NCI-H510A (cell line): ENCODE data around the gene CCBE1.
A peak's percentile ranks its signal among the peaks of the same experiment; 100 is the strongest.

Source experiments
- DNase-seq: peaks from one replicate; lab custom pipeline; 2025; lab: John Stamatoyannopoulos, UW

The CCBE1 gene

DNA sequence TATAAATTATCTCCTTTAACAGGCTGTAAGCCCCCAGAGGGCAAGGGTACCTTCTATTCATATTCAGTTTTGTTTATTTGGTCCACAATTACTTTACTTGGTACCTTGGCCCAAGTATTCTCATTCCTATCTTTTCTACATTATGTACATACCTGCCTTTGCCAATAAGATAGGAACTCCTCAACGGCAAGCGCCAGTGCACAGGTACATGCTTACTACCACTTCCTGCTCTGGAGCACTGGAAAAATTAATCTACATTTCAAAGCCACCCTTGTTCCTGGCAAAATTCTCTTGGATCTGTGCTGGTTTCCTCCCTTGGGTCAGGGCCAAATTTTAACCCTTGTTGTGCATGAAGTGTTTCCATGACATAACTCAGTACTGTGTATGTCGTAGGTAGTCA lies 303.8 kb downstream of the CCBE1 start:
- no peak for DNase-seq

DNA sequence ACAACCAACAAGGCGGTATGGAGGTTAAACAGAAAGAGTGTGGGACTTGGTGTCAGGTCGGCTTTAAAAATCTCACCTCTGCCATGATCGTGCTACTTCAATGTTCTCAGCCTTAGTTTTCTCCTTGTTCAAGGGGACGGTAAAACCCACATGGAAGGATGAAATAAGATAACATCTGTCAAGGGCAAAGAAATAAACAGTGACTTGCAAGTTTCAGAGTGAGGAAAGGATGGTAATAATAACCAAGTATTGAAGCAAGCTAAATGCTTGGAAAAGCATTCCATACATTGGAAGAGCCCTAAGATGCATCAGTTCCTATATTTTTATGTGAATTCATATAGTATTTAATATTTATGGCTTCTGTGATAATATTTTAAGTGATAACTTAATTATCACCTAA lies 308.4 kb downstream of the CCBE1 start:
- DNase-seq: no peak

DNA sequence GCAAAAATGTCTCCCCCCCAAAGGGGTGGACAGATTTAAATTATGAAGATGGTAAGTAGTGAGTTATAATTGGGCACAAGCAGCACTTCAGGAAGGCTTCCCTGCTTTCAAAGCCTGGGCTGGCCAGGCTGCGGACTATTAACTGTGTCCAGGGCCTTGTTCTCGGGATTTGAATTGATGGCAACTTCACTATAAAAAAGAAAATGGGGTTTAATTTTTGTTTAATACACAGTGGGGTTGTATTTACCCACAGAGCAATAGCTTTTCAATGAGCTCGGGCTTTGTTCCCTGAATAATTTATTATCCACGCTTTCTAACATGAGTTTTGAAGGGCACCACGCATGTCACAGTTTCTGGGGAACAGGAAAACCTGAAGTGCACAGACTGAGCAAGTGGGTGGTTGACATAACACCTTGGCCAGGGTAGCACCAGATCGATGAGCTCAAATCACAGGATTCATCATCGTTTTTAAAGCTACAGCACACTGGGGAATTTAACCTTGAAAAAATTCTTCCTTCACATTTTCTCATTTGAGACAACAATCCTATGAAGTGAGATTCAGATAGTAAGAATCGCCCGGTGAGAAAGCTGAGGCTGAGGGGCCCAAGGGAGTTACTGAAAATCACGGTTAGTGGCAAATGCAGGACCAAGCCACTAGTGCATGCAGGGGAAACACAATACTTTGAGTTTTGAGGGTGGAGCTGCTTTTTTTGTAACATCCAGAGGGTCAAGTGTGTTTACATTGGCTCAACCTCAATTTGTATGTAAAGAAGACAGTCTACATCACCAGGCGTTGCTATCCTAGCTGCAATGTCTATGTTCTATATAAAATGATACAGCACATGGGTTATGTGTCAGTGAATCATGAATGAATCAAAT lies 309.3 kb downstream of the CCBE1 start:
- peak; percentile 51 for DNase-seq

DNA sequence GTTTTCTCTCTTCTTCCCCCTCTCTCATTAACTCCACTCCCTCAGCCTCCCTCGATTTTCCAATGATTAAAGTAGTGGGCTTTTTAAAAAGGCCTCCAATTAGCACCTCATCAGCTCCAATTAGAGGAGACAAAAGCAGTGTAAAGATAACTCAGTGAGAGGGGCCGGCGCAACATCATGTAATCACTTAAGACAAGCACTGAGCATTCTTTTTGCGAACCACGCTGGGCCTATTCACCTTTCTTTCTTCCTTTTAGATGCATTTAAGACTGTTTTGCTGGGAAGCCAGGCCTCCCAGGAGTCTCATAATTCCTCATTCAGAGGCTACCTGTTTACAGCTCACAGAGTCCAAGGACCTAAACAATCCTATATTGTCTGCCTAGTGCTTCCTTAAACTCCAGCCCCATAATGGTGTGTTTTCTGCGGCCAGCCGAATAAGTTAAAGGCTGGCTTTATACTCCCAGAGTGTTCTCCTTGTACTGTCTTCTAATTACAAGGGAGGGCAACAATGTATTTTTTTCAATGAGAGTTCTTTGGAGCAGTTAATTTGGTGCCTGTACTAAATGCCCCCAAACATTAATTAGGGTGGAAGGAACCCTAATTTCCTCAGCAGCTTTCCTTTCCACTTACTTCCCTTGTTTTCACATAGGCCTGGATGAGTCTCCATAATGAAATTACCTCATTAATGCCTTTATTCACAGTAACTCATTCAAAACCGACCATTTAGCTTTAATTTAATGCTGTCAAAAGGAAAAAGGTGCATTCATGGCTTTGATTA lies 310.1 kb downstream of the CCBE1 start:
- DNase-seq: no peak

DNA sequence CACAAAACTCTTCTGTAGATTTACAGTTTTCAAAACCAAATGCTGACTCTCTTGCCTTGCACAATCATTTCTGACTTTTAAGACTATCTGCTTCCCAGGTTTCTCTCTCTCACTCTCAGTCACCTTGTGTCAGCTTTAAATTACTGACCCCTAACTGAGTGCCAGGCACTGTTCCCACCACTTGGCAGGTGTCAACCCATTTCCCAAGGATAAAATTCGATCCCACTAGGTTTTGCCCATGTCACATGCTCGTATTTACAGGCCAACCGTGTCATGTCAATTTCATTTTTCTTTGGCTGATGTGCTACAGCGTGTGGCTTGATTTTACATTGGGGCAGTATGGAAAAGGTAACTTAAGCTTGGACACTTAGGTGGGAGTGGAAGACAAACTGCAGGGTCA lies 312.0 kb downstream of the CCBE1 start:
- no peak for DNase-seq

DNA sequence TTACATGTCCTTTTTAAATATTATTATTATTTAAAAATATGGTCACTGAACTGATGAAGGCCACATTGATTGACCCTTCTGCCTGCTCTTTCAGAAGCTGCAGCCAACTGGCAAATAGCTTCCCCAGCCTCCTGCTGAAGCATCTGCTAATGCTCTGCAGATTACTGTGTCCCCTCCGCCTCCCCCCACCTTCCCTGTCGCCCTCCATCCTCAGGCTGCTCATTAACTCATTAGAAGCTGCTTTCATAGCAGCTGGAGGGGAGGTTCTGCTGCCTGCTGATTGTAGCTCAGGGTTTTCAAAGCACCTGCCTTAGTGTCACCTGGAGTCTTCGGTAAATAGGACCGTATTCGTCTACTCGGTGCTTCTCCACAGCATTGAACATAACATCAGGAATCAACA lies 313.4 kb downstream of the CCBE1 start:
- peak; percentile 82 for DNase-seq

DNA sequence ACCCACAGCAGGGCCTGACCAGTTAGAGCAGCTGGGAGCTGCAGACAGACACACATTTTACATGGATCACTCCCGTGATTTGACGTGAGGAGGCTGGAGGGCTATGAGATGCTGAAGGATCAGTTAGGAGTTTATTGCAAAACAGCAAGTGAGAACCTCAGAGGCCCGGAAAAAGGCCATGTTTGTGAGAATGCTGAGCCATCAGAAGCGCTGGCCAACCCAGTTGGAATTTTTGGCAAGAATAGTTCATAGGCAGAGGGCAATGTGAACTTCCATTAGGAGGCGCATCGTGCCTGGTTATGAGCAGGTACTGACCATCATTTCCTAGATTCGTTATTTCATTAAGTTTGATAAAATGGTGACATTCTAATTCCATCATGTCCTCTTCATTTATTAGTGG lies 314.8 kb downstream of the CCBE1 start:
- no peak for DNase-seq

DNA sequence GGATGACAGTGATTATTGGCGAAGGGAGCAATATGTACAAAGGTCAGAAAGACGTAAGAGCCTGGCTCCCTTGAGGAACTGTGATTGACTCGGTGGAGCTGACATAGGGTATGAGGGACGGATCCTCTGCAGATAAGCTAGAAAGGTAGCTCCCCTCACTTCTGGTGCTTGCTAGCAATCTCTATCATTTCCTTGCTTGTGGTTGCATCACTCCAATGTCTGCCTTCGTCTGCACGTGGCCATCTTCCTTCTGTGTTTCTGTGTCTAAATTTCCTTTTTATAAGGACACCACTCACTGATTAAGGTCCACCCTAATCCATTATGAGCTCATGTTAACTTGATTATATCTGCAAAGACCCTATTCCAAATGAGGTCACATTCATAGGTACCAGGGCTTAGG lies 315.3 kb downstream of the CCBE1 start:
- no peak for DNase-seq
